GM12801 (cell line): ENCODE data around the gene DNAI1.

ENCODE experiments used
- CTCF ChIP-seq: IDR thresholded peaks from one replicate; pipeline ENCODE4 v1.5.1; 2011; ENCODE audit warnings: control low read depth; ENCODE audit not compliant: insufficient read length; ENCODE audit errors: extremely low read depth

The DNAI1 gene

GRCh38 chr9:34558919-34559623 lies 100.5 kb downstream of the DNAI1 start:
- no peak for TF ChIP-seq CTCF

GRCh38 chr9:34559624-34560455 lies 101.2 kb downstream of the DNAI1 start:
- no peak for TF ChIP-seq CTCF

- TF ChIP-seq CTCF, result no peak
Measured at GRCh38 chr9:34560599-34561214, 102.1 kb downstream of the DNAI1 start.

GRCh38 chr9:34562135-34562745 lies 103.6 kb downstream of the DNAI1 start:
- no peak for TF ChIP-seq CTCF

- no peak for TF ChIP-seq CTCF
Measured at GRCh38 chr9:34563262-34563661, 104.7 kb downstream of the DNAI1 start.

- TF ChIP-seq CTCF, result no peak
Measured at GRCh38 chr9:34564617-34565016, 106.0 kb downstream of the DNAI1 start.

GRCh38 chr9:34565856-34566255 lies 107.3 kb downstream of the DNAI1 start:
- no peak for TF ChIP-seq CTCF
